ENCODE data around the gene NTN1. TPM values are rescaled to one million over a fixed set of nuclear protein-coding genes. Genes with fewer than 3 reads are reported as not detected.

The NTN1 gene
- total RNA-seq, 4 donors from 2014 or later, result 3.6 to 20.6 (median 7.2) TPM

DNA sequence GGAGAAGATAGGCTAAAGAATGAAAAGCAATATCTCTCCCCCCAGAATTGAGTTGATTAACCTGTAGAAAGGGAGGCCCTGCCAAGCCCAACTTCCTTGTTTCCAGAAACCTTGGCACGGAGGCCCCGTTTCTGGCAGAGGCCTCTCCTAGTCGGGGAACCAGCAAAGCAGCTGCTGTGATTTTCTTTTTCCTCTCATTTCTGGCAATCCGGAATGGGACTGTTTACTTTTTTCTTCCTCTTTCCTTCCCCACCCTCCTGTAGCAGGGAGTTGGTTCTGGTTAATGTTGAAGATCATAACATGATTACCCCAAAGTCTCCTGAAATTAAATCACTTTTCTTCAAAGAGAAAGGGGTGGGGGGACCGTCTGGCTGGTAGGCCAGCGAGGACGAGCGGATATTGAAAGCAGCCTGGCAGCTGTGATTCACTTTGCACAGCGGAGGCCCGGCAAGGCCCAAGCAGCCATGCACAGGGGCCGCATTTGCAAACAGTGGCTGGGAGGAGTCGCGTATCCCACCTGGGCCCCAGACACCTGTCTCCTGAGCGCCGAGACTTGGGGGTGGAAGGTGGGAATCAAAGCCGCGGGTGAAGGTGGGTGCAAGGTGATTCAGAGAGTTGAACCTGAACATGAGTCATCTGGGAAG lies 51.5 kb downstream of the NTN1 start:
- DNase-seq, result peak; percentile 35
- in situ Hi-C loops (cut with MboI; ENCODE audit: low pct_ligation_motif_present in 1 of 4, low pct_unique_long_range_greater_than_20kb in 1 of 4, low sequenced_read_pairs in 3 of 4) (no loop called here), intact Hi-C loops (cut with DNase I; ENCODE audit: low total_unique reads) (no loop called here)
- Histone ChIP-seq H3K36me3 (no peaks in the 10 kb centered on the region), H3K4me3 (no peak overlapping the region), H3K27me3 (no peaks in the 10 kb centered on the region), H3K27ac (peak overlapping the region; percentile 17 to 68 (median 35)), H3K9me3 (no peaks in the 10 kb centered on the region), H3K4me1 (peaks cover 0 to 13% (median 6%) of the 10 kb centered on the region in 4 donors)
- TF ChIP-seq EP300 (IDR thresholded peaks at IDR 0.05; ENCODE audit: low read depth), result no peak
- TF ChIP-seq POLR2A (IDR thresholded peaks at IDR 0.05), result no peak
- TF ChIP-seq POLR2AphosphoS5 (IDR thresholded peaks at IDR 0.05), result no peak
- TF ChIP-seq, protein P1, sequence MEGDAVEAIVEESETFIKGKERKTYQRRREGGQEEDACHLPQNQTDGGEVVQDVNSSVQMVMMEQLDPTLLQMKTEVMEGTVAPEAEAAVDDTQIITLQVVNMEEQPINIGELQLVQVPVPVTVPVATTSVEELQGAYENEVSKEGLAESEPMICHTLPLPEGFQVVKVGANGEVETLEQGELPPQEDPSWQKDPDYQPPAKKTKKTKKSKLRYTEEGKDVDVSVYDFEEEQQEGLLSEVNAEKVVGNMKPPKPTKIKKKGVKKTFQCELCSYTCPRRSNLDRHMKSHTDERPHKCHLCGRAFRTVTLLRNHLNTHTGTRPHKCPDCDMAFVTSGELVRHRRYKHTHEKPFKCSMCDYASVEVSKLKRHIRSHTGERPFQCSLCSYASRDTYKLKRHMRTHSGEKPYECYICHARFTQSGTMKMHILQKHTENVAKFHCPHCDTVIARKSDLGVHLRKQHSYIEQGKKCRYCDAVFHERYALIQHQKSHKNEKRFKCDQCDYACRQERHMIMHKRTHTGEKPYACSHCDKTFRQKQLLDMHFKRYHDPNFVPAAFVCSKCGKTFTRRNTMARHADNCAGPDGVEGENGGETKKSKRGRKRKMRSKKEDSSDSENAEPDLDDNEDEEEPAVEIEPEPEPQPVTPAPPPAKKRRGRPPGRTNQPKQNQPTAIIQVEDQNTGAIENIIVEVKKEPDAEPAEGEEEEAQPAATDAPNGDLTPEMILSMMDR (IDR thresholded peaks at IDR 0.05), result no peak
- WGBS, 2 donors (ENCODE audit: low coverage in 1 of 2), result 21 to 27% methylated on average over 6 to 17 of the region's 17 CpGs

- H3K36me3 ChIP-seq, result no peaks in the 10 kb centered on the region
- in situ Hi-C loops (cut with MboI; ENCODE audit: low pct_ligation_motif_present in 1 of 4, low pct_unique_long_range_greater_than_20kb in 1 of 4, low sequenced_read_pairs in 3 of 4), result no loop called here
- H3K4me3 ChIP-seq, result no peak overlapping the region
- TF ChIP-seq POLR2A (IDR thresholded peaks at IDR 0.05) (no peak), EP300 (IDR thresholded peaks at IDR 0.05; ENCODE audit: low read depth) (no peak), POLR2AphosphoS5 (IDR thresholded peaks at IDR 0.05) (no peak)
- TF ChIP-seq, protein P1 (IDR thresholded peaks at IDR 0.05), result no peak
- no peak for DNase-seq
- peaks cover 0 to 13% (median 7%) of the 10 kb centered on the region in 4 donors for H3K4me1 ChIP-seq
- H3K9me3 ChIP-seq, result no peaks in the 10 kb centered on the region
- intact Hi-C loops (cut with DNase I; ENCODE audit: low total_unique reads), result no loop called here
- H3K27me3 ChIP-seq, result no peaks in the 10 kb centered on the region
- no peak overlapping the region for H3K27ac ChIP-seq
- 86% methylated on average over 16 of the region's 16 CpGs; no CpG with 5 or more reads in 1 of the 2 donors for WGBS, 2 donors (ENCODE audit: low coverage in 1 of 2)
These were observed 52.8 kb downstream of the NTN1 start for GRCh38 chr17:9074131-9074530.

DNA sequence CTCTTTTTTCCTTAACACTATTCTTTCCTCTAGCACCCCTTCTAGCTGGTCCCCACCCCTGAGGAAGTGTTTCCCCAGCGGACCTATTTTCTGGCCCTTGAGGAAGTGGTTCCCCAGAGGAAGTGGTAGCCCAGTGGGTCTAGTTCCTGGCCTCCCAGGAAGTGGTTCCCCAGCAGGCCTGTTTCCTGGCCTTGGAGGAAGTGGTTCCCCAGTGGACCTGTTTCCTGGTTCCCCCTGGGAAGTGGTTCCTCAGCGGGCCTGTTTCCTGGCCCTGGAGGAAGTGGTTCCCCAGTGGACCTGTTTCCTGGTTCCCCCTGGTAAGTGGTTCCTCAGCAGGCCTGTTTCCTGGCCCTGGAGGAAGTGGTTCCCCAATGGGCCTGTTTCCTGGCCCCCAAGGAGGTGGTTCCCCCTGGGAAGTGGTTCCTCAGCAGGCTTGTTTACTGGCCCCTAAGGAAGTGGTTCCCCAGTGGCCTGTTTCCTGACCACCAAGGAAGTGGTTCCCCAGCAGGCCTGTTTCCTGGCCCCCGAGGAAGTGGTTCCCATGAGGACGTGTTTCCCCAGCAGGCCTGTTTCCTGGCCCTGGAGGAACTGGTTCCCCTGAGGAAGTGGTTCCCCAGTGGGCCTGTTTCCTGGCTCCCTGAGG lies 58.3 kb downstream of the NTN1 start:
- intact Hi-C loops (cut with DNase I; ENCODE audit: low total_unique reads), result no loop called here
- no peak for DNase-seq
- in situ Hi-C loops (cut with MboI; ENCODE audit: low pct_ligation_motif_present in 1 of 4, low pct_unique_long_range_greater_than_20kb in 1 of 4, low sequenced_read_pairs in 3 of 4), result no loop called here

DNA sequence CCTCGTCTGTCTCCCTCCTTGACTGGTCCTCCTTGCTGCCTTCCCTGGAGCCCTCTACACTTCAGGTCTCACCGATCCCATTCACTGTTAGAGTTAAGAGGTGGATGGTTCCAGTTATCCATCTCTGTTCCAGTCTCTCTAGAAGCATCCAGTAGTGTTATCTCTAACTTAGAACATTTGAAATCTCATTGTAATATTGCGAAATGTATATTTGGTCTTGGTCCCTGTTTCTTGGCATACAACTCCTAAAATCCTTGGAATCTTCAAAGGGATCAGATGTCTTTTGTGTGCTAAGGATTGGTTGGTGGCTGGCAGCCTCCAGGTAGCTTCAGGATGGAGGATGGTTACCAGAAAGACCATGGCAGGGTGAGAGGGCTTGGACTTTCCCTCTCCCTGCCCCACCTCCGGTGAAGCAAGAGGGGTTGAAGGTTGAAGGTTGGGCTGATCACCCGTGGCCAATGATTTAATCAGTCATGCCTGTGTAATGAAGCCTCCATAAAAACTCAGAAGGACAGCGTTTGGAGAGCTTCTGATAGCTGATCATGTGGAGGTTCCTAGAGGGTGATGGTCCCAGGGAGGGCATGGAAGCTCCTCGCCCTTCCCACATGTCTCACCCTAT lies 59.1 kb downstream of the NTN1 start:
- no peak for TF ChIP-seq EP300 (IDR thresholded peaks at IDR 0.05; ENCODE audit: low read depth)
- no peak for TF ChIP-seq POLR2A (IDR thresholded peaks at IDR 0.05)
- no peak for TF ChIP-seq POLR2AphosphoS5 (IDR thresholded peaks at IDR 0.05)
- TF ChIP-seq, protein P1 (IDR thresholded peaks at IDR 0.05), result no peak
- intact Hi-C loops (cut with DNase I; ENCODE audit: low total_unique reads), result no loop called here
- no peak overlapping the region for H3K27ac ChIP-seq

More for the DNA sequence above, 58.3 kb downstream of the NTN1 start:
- peaks cover 0 to 2% (median 0%) of the 10 kb centered on the region in 4 donors for H3K4me1 ChIP-seq
- H3K27me3 ChIP-seq, result no peaks in the 10 kb centered on the region
- H3K36me3 ChIP-seq, result no peaks in the 10 kb centered on the region
- H3K4me3 ChIP-seq, result no peak overlapping the region
- WGBS, 2 donors (ENCODE audit: low coverage in 1 of 2), result 75 to 80% methylated on average over 2 to 4 of the region's 4 CpGs
- TF ChIP-seq EP300 (IDR thresholded peaks at IDR 0.05; ENCODE audit: low read depth) (no peak), POLR2A (IDR thresholded peaks at IDR 0.05) (no peak), POLR2AphosphoS5 (IDR thresholded peaks at IDR 0.05) (no peak)
- TF ChIP-seq, protein P1 (IDR thresholded peaks at IDR 0.05), result no peak
- no peak overlapping the region for H3K27ac ChIP-seq
- H3K9me3 ChIP-seq, result no peaks in the 10 kb centered on the region

More for the DNA sequence above, 59.1 kb downstream of the NTN1 start:
- no peak for DNase-seq
- Histone ChIP-seq H3K4me1 (peaks cover 0 to 2% (median 0%) of the 10 kb centered on the region in 4 donors), H3K36me3 (no peaks in the 10 kb centered on the region), H3K4me3 (no peak overlapping the region), H3K9me3 (no peaks in the 10 kb centered on the region), H3K27me3 (no peaks in the 10 kb centered on the region)
- in situ Hi-C loops (cut with MboI; ENCODE audit: low pct_ligation_motif_present in 1 of 4, low pct_unique_long_range_greater_than_20kb in 1 of 4, low sequenced_read_pairs in 3 of 4), result no loop called here
- 53 to 73% methylated on average over 5 to 7 of the region's 7 CpGs for WGBS, 2 donors (ENCODE audit: low coverage in 1 of 2)
